Adrenal gland (tissue), 12 donors: ENCODE results near the gene NAPB. TPM values are rescaled to one million over a fixed set of nuclear protein-coding genes. Genes with fewer than 3 reads are reported as not detected.

ENCODE experiments used
- DNase-seq, 7 donors: peaks; one replicate each; pipeline ENCODE4 v3.0.0-alpha.2; 2019 to 2020
- H3K27ac ChIP-seq, 5 donors: fragments of 200-600 bp; sonication (generic) in 4 of 5; 1 replicate in 3 of 5; 2 replicates in 2 of 5; pipeline versions ENCODE4 v1.5.1 to v1.8.0; 2016 to 2020; ENCODE audit warnings: mild to moderate bottlenecking in 1 of 5
- H3K27me3 ChIP-seq: fragments of 200-600 bp; 2 replicates; pipeline ENCODE4 v1.8.0; 2021
- H3K36me3 ChIP-seq, 2 donors: fragments of 200-600 bp; replicated peaks in 1 of 2; 1 replicate in 1 of 2; 2 replicates in 1 of 2; pipeline versions ENCODE4 v1.5.1 to v1.8.0; 2018 to 2022
- H3K4me1 ChIP-seq, 2 donors: fragments of 200-600 bp; replicated peaks in 1 of 2; 1 replicate in 1 of 2; 2 replicates in 1 of 2; pipeline versions ENCODE4 v1.5.1 to v1.8.0; 2018 to 2021
- H3K4me3 ChIP-seq, 4 donors: fragments of 200-600 bp; sonication (generic) in 3 of 4; one replicate each; pipeline ENCODE4 v1.5.1; 2016 to 2018
- H3K9me3 ChIP-seq, 3 donors: fragments of 200-600 bp; sonication (generic) in 1 of 3; replicated peaks in 1 of 3; 1 replicate in 2 of 3; 2 replicates in 1 of 3; pipeline versions ENCODE4 v1.5.1 to v1.8.0; 2016 to 2021
- CTCF ChIP-seq, 6 experiments: fragments of 450-650 bp in 4 of 6; fragments of 200-600 bp in 2 of 6; sonication (generic) in 1 of 6; IDR thresholded peaks; 1 replicate in 5 of 6; 2 replicates in 1 of 6; pipeline versions ENCODE4 v1.5.1 to v1.8.0; 2016 to 2021; ENCODE audit warnings: antibody characterized with exemption in 6 of 6, mild to moderate bottlenecking in 2 of 6, moderate library complexity in 1 of 6
- POLR2A ChIP-seq, 2 donors: fragments of 450-650 bp; IDR thresholded peaks; one replicate each; pipeline ENCODE4 v1.6.1; 2017; ENCODE audit warnings: antibody characterized with exemption in 2 of 2, mild to moderate bottlenecking in 2 of 2, moderate library complexity in 1 of 2
- WGBS, 4 donors: extraction: QIAGEN DNeasy Blood & Tissue Kit in 2 of 4; methylation state at CpG; one replicate each; pipeline versions ENCODE4 v1.1.5 to v1.1.7; 2013 to 2017; 5-methylcytosine and 5-hydroxymethylcytosine counted together
- intact Hi-C, 2 donors: fragments of 100-400 bp; cut with DNase I; formaldehyde crosslinking; loops; one replicate each; pipeline versions ENCODE4 v1.14.1 to v1.15.0; 2022 to 2023
- polyA plus RNA-seq, 3 donors: library from polyadenylated mRNA; stranded (reverse); fragments of 200-250 nt in 2 of 3; fragments of 350-450 nt in 1 of 3; fragmentation: Illumina TruSeq in 1 of 3; extraction: RNeasy Lipid Tissue Mini Kit (QIAGEN cat#74804) in 1 of 3; gene quantifications; one replicate each; pipeline ENCODE4 v1.2.3, GENCODE V29; 2013 to 2014
- total RNA-seq, 9 donors: library from RNA; depleted of rRNA in 4 of 9; stranded (reverse); fragments of >200 nt in 4 of 9; fragments of 120-200 nt in 1 of 9; fragmentation: NEBNext Ultra II Directional in 1 of 9; extraction: Animal tissue kit (Norgen Biotek cat#: 25700) in 1 of 9; gene quantifications; one replicate each; pipeline versions ENCODE4 v1.1.0 to v1.2.4, GENCODE V29; 2013 to 2023
- donor health status: healthy with polysubstance abuse.
- donor health status: Bipolar disorder and iron deficiency.
- donor health status: DM: yes; HTN: yes; CAD: no.
- donor health status: DM: no; HTN: no; CAD: no.
- donor health status: DM: no; HTN: no; CAD: no.
- donor health status: DM: yes; HTN: yes; CAD: no.

NAPB gene
- total and polyA plus RNA-seq, 12 donors = 11.8 to 27.5 (median 20.2) TPM

- Histone ChIP-seq H3K36me3 (peaks cover 0 to 46% of the 10 kb centered on the region in 2 donors), H3K27me3 (no peaks in the 10 kb centered on the region), H3K27ac (no peak overlapping the region), H3K4me3 (no peak overlapping the region), H3K9me3 (no peaks in the 10 kb centered on the region), H3K4me1 (peaks cover 0 to under 1% of the 10 kb centered on the region in 2 donors)
- no peak for TF ChIP-seq POLR2A (IDR thresholded peaks at IDR 0.05)
- TF ChIP-seq CTCF (IDR thresholded peaks at IDR 0.05) = no peak
- intact Hi-C loops = no loop called here
- DNase-seq = no peak
Observed at GRCh38 chr20:23379772-23380171, 41.5 kb downstream of the NAPB start.

GRCh38 chr20:23375827-23376226 is 45.5 kb downstream of the NAPB start:
- no peak overlapping the region for H3K27ac ChIP-seq
- intact Hi-C loops = no loop called here
- H3K4me3 ChIP-seq = no peak overlapping the region
- no peaks in the 10 kb centered on the region for H3K9me3 ChIP-seq
- no peaks in the 10 kb centered on the region for H3K27me3 ChIP-seq
- TF ChIP-seq POLR2A (IDR thresholded peaks at IDR 0.05) (no peak), CTCF (IDR thresholded peaks at IDR 0.05) (no peak)
- peaks cover 18 to 20% of the 10 kb centered on the region in 2 donors for H3K4me1 ChIP-seq
- H3K36me3 ChIP-seq = peaks cover 0 to 69% of the 10 kb centered on the region in 2 donors
- WGBS, 4 donors = 86 to 92% (median 89%) methylated on average over 5 of the region's 5 CpGs
- DNase-seq = no peak

- no peaks in the 10 kb centered on the region for H3K9me3 ChIP-seq
- H3K4me3 ChIP-seq = no peak overlapping the region
- DNase-seq = peak in 1 of 7 donors; percentile 26
- peaks cover 18 to 23% of the 10 kb centered on the region in 2 donors for H3K4me1 ChIP-seq
- H3K27ac ChIP-seq = peak overlapping the region in 1 of 5 donors; percentile 3
- H3K36me3 ChIP-seq = peaks cover 0 to 75% of the 10 kb centered on the region in 2 donors
- H3K27me3 ChIP-seq = no peaks in the 10 kb centered on the region
- no peak for TF ChIP-seq POLR2A (IDR thresholded peaks at IDR 0.05)
- no peak for TF ChIP-seq CTCF (IDR thresholded peaks at IDR 0.05)
- WGBS, 4 donors = 76 to 89% (median 82%) methylated on average over 5 of the region's 5 CpGs
- intact Hi-C loops = no loop called here
Observed at GRCh38 chr20:23374441-23374840, 46.8 kb downstream of the NAPB start.

GRCh38 chr20:23371496-23371895 is 49.8 kb downstream of the NAPB start:
- Histone ChIP-seq H3K36me3 (peaks cover 0 to 61% of the 10 kb centered on the region in 2 donors), H3K27me3 (no peaks in the 10 kb centered on the region), H3K9me3 (no peaks in the 10 kb centered on the region), H3K27ac (peak overlapping the region in 4 of 5 donors; percentile 1 to 80 (median 38)), H3K4me1 (peaks cover 20 to 48% of the 10 kb centered on the region in 2 donors), H3K4me3 (no peak overlapping the region)
- 32 to 36% (median 34%) methylated on average over 4 of the region's 4 CpGs for WGBS, 4 donors
- intact Hi-C loops = no loop called here
- DNase-seq = peak in 1 of 7 donors; percentile 59
- TF ChIP-seq POLR2A (IDR thresholded peaks at IDR 0.05) (no peak), CTCF (IDR thresholded peaks at IDR 0.05) (no peak)
